GM21529 (cell line): ENCODE measurements around the gene PRXL2B.
A peak's percentile ranks its signal among the peaks of the same experiment; 100 is the strongest.
"Not testable (repeated sequence)": the region's sequence is repeated elsewhere in the genome, so short reads cannot be mapped to it uniquely, and the experiment has no call there.

Experiments
- ATAC-seq: cut with Tn5 transposase; IDR thresholded peaks from one replicate; pipeline ENCODE4 v1.9.1; 2021; ENCODE audit not compliant: unreplicated experiment

PRXL2B gene

GRCh38 chr1:2564006-2564814, 22.4 kb upstream of the PRXL2B start:
- ATAC-seq = no peak

- no peak for ATAC-seq
Observed at GRCh38 chr1:2564815-2565374, 21.7 kb upstream of the PRXL2B start.

- ATAC-seq = no peak
Observed at GRCh38 chr1:2566101-2567045, 20.2 kb upstream of the PRXL2B start.

- ATAC-seq = no peak
Observed at GRCh38 chr1:2567083-2567679, 19.4 kb upstream of the PRXL2B start.

DNA sequence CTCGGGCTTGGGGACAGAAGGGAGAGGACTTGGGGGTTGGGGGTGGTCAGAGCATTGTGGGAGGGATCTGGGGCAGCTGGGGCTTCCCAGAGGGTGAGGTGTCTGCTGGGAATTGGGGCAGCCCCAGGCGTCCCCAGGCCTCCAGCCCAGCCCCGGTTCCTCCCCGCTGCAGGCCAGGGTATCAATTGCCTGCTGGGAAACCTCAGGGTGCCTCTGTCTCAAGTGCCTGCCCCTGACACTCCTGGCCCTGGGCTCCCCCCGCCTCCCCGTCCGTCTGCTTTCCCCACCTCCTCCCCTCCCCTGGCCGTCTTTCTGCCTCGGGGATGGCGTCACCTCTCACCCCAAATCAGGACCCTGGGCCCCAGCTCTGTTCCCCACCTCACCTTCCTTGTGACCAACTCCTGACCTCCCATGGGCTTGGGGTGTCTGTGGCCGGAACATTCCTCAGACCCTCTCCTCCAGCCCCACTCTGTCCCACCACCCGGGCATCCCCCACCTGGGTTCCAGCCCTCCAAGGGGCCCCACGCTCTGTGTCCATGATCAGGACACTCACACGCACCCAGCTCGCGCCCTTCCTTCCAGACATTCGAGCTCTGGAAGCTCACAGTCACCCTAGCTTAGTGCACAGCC, 18.3 kb upstream of the PRXL2B start:
- ATAC-seq = not testable (repeated sequence)

- no peak for ATAC-seq
Observed at GRCh38 chr1:2569060-2569459, 17.5 kb upstream of the PRXL2B start.

DNA sequence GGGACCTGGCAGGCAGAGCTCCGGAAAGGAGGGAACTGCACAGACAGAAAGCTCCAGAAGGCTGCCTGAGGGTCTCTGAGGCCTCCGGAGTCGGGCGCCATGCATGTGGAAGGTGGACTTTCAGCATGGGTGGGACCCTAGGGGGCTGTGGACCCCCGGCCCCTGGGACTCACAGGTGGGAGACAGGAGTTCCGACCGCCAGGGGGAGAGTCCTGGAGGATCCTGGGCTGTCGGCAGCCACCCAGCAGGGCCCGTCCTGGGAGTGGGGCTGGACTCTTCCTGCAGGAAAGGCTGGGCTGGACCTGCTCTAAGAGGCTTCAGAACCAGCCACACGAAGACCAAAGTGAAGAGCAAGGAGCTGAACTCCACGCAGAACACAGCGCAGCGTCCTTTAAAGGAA, 16.9 kb upstream of the PRXL2B start:
- not testable (repeated sequence) for ATAC-seq

GRCh38 chr1:2570332-2570731, 16.2 kb upstream of the PRXL2B start:
- no peak for ATAC-seq

GRCh38 chr1:2571348-2571747, 15.2 kb upstream of the PRXL2B start:
- ATAC-seq = no peak

GRCh38 chr1:2573250-2573920, 13.2 kb upstream of the PRXL2B start:
- no peak for ATAC-seq

DNA sequence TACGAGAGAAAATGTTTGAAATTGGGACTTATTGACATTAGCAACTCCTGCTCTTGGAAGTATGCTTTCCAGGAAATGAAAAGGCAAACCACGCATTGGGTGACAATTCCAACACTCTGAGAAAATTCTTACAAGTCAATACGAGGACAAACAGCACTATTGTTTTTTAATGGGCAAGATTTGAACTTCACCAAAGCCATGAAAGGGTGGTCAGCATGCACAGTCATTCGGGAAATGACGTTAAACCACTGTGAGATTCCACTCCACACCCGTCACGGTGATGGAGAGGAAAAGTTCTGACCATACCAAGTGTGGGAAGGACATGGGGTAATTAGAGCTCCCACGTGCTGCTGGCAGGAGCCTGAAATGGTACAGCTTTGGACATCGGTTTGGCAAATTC, 12.2 kb upstream of the PRXL2B start:
- ATAC-seq = no peak

DNA sequence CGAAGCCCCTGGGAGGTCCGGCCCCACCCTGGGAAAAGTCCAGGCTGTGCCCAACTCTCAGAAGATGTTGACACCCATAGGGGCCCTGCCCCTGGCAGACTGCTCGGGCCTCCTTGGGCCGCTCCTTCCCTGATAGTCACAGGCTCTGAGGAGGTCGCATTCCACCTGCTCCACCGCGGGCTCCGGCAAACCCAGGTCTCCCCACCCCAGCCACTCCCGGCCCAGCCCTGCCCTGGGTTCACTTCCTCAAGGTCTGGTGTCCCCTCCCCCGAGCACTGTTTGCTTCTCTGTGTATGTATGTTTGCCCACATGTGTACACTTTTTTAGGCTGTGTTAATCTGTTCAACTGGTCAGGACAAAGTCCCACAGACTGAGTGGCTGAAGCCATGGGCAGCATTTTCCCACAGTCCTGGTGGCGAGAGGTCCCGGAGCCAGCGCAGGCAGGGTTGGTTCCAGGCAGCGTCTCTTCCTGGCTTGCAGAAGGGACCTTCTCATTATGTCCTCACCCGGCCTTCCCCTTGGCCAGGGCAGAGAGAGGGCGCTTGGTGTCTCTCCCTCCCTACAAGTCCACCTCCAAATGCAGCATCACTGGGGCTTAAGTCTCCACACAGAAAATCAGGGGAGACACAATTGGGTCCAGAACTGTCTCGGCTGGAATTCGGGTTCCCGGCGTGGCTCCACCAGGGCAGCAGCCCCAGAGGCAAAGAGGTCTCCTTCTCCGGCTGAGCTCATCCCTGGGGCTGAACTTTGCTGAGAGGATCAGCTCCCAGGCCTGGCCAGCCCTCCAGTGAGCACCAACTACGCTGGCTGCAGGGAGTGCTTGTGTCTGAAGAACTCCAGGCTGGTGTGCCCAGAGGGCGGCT, 10.5 kb upstream of the PRXL2B start:
- ATAC-seq = peak; percentile 2

GRCh38 chr1:2577565-2578075, 9.0 kb upstream of the PRXL2B start:
- peak; percentile 34 for ATAC-seq

- ATAC-seq = no peak
Observed at GRCh38 chr1:2578758-2579118, 7.8 kb upstream of the PRXL2B start.

DNA sequence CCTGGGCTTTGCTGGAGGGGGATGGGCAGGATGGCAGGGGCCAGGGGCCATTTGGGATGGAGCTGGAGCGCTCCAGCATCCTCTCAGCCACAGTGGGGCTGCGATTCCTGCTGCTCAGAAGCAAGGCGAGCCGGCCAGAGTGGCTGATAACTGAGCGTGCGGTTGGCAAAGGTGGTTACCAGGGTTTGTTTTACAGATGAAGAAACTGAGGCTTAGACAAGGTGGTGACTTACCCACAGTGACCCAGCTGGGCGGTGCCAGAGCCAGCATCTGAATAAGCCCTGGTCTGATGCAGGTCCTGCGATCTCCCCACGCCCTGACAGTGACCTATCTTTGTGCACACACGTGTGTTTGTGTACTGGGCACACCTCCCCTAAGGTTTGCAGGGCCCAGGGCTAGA, 5.9 kb upstream of the PRXL2B start:
- ATAC-seq = no peak

GRCh38 chr1:2582391-2582790, 4.2 kb upstream of the PRXL2B start:
- ATAC-seq = no peak

DNA sequence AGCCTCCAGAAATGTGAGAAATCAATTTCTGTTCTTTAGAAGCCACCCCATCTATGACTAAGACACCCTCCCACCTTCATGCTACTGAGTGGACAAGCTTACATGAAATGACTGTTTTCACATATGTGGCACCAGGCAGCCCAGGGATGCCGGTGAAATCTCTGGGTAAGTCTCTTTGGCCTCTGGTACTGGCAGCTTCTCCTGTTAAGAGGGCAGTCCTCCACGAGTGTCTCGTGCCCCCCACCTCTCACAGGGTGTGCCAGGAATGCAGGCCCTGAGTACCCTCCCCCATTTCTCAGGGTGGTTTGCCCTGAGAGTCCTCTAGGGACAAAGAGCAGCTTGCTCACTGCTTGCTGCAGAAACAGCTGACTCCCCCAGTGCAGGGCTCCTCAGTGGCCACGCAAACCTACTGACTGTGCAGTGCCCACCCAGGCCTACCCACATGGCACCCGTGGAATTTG, 3.2 kb upstream of the PRXL2B start:
- no peak for ATAC-seq

DNA sequence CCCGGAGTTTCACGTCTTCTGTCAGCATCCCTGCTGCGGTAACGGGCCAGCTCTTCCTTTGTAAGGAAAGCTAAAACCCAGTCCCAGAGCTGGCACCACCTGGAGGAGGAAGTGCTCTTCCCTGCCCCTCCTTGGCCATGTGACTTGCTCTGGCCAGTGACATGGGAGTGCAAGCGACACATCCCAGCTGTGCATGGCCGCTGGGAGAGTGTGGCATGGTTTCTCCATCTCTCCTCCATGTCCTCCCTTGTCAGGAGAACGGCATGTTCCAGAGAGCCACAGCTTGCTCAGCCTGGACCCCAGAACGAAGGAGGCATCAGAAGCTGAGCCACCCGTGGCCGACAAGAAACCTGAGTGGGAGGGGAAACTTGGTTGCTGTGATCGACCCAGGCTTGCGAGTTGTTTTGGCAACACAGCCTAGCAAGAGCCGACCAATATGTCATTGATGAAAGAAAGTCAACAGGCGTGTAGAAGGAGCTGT, 2.7 kb upstream of the PRXL2B start:
- ATAC-seq = no peak
